Measurements from ENCODE around the gene FOXN3. TPM values are rescaled to one million over a fixed set of nuclear protein-coding genes. Genes with fewer than 3 reads are reported as not detected.

The FOXN3 gene
- polyA plus RNA-seq, 1 donor from 2014 or later, result 10.3 TPM

GRCh38 chr14:89386212-89386886, 30.7 kb downstream of the FOXN3 start:
- Histone ChIP-seq H3F3A (ENCODE audit: insufficient read depth, low read length, poor library complexity, severe bottlenecking) (no peaks in the 10 kb centered on the region), H3K4me2 (ENCODE audit: low read length) (no peak overlapping the region), H3K27ac (ENCODE audit: low read length) (no peak overlapping the region), H3K4me3 (ENCODE audit: low read length) (no peak overlapping the region), H3K36me3 (ENCODE audit: insufficient read depth, low read length) (no peaks in the 10 kb centered on the region), H3K9me2 (ENCODE audit: insufficient read depth, low read length) (no peaks in the 10 kb centered on the region), H3K9ac (ENCODE audit: low read length) (no peak overlapping the region), H4K20me1 (ENCODE audit: insufficient read depth) (no peaks in the 10 kb centered on the region), H3K9me3 (ENCODE audit: low read length) (no peaks in the 10 kb centered on the region), H3K79me2 (replicated peaks; ENCODE audit: insufficient read depth, low read length) (peaks cover 29% of the 10 kb centered on the region), H3K27me3 (ENCODE audit: insufficient read depth, low read depth, low read length) (no peaks in the 10 kb centered on the region), H2AFZ (ENCODE audit: low read depth, low read length) (no peak overlapping the region)
- TF ChIP-seq REST (IDR thresholded peaks at IDR 0.05; ENCODE audit: borderline replicate concordance) (no peak), POLR2AphosphoS5 (IDR thresholded peaks at IDR 0.05) (no peak), EP300 (conservative IDR thresholded peaks at IDR 0.05; ENCODE audit: poor library complexity, severe bottlenecking) (no peak), EZH2 (IDR thresholded peaks at IDR 0.05; ENCODE audit: borderline replicate concordance, insufficient read depth, low read length, poor library complexity, severe bottlenecking) (no peak), CTCF (IDR thresholded peaks at IDR 0.05; ENCODE audit: poor library complexity, severe bottlenecking) (no peak), RAD21 (conservative IDR thresholded peaks at IDR 0.05) (no peak), MXI1 (conservative IDR thresholded peaks at IDR 0.05; ENCODE audit: poor library complexity, severe bottlenecking) (no peak), TAF1 (IDR thresholded peaks at IDR 0.05; ENCODE audit: low read depth) (no peak)

GRCh38 chr14:89384636-89385035, 32.4 kb downstream of the FOXN3 start:
- H3K79me2 ChIP-seq (replicated peaks; ENCODE audit: insufficient read depth, low read length), result peaks cover 26% of the 10 kb centered on the region
- no peaks in the 10 kb centered on the region for H3F3A ChIP-seq (ENCODE audit: insufficient read depth, low read length, poor library complexity, severe bottlenecking)
- H3K9me2 ChIP-seq (ENCODE audit: insufficient read depth, low read length), result no peaks in the 10 kb centered on the region
- H4K20me1 ChIP-seq (ENCODE audit: insufficient read depth), result no peaks in the 10 kb centered on the region
- H3K27me3 ChIP-seq (ENCODE audit: insufficient read depth, low read depth, low read length), result no peaks in the 10 kb centered on the region
- H3K9me3 ChIP-seq (ENCODE audit: low read length), result no peaks in the 10 kb centered on the region
- no peak overlapping the region for H3K4me2 ChIP-seq (ENCODE audit: low read length)
- no peak overlapping the region for H2AFZ ChIP-seq (ENCODE audit: low read depth, low read length)
- H3K9ac ChIP-seq (ENCODE audit: low read length), result no peak overlapping the region
- H3K36me3 ChIP-seq (ENCODE audit: insufficient read depth, low read length), result no peaks in the 10 kb centered on the region
- H3K4me3 ChIP-seq (ENCODE audit: low read length), result no peak overlapping the region
- TF ChIP-seq SMC3 (conservative IDR thresholded peaks at IDR 0.05; ENCODE audit: poor library complexity) (no peak), RAD21 (conservative IDR thresholded peaks at IDR 0.05) (no peak), EZH2 (IDR thresholded peaks at IDR 0.05; ENCODE audit: borderline replicate concordance, insufficient read depth, low read length, poor library complexity, severe bottlenecking) (no peak), EP300 (conservative IDR thresholded peaks at IDR 0.05; ENCODE audit: poor library complexity, severe bottlenecking) (no peak), TAF1 (IDR thresholded peaks at IDR 0.05; ENCODE audit: low read depth) (no peak), MXI1 (conservative IDR thresholded peaks at IDR 0.05; ENCODE audit: poor library complexity, severe bottlenecking) (no peak), REST (IDR thresholded peaks at IDR 0.05; ENCODE audit: borderline replicate concordance) (no peak), CTCF (IDR thresholded peaks at IDR 0.05; ENCODE audit: poor library complexity, severe bottlenecking) (no peak), POLR2AphosphoS5 (IDR thresholded peaks at IDR 0.05) (no peak)
- H3K27ac ChIP-seq (ENCODE audit: low read length), result no peak overlapping the region

All from neural cell (in vitro differentiated cells).